ENCODE measurements around the gene GPR84.
"Not testable (repeated sequence)": the region's sequence is repeated elsewhere in the genome, so short reads cannot be mapped to it uniquely, and the experiment has no call there.

Gene GPR84

GRCh38 chr12:54356228-54356627 is 8.1 kb downstream of the GPR84 start:
- no peak for DNase-seq (ENCODE audit: low read depth in 3 of 3, low spot score in 1 of 3)

GRCh38 chr12:54355104-54355815 is 9.0 kb downstream of the GPR84 start:
- no peak for DNase-seq (ENCODE audit: low read depth in 3 of 3, low spot score in 1 of 3)

- not testable (repeated sequence) for DNase-seq (ENCODE audit: low read depth in 3 of 3, low spot score in 1 of 3)
Observed at GRCh38 chr12:54354271-54354670, 10.0 kb downstream of the GPR84 start.

- DNase-seq (ENCODE audit: low read depth in 3 of 3, low spot score in 1 of 3) = no peak
Observed at GRCh38 chr12:54352891-54353874, 11.1 kb downstream of the GPR84 start.

GRCh38 chr12:54352022-54352531 is 12.2 kb downstream of the GPR84 start:
- DNase-seq (ENCODE audit: low read depth in 3 of 3, low spot score in 1 of 3) = peak in 1 of 3 donors; percentile 30

GRCh38 chr12:54351341-54351740 is 12.9 kb downstream of the GPR84 start:
- no peak for DNase-seq (ENCODE audit: low read depth in 3 of 3, low spot score in 1 of 3)

GRCh38 chr12:54350743-54351142 is 13.5 kb downstream of the GPR84 start:
- no peak for DNase-seq (ENCODE audit: low read depth in 3 of 3, low spot score in 1 of 3)

- DNase-seq (ENCODE audit: low read depth in 3 of 3, low spot score in 1 of 3) = no peak
Observed at GRCh38 chr12:54349679-54350078, 14.6 kb downstream of the GPR84 start.

- no peak for DNase-seq (ENCODE audit: low read depth in 3 of 3, low spot score in 1 of 3)
Observed at GRCh38 chr12:54349036-54349435, 15.2 kb downstream of the GPR84 start.

- DNase-seq (ENCODE audit: low read depth in 3 of 3, low spot score in 1 of 3) = no peak
Observed at GRCh38 chr12:54341378-54342300, 22.6 kb downstream of the GPR84 start.

GRCh38 chr12:54340846-54341245 is 23.4 kb downstream of the GPR84 start:
- no peak for DNase-seq (ENCODE audit: low read depth in 3 of 3, low spot score in 1 of 3)

GRCh38 chr12:54338698-54339296 is 25.5 kb downstream of the GPR84 start:
- no peak for DNase-seq (ENCODE audit: low read depth in 3 of 3, low spot score in 1 of 3)

GRCh38 chr12:54337854-54338650 is 26.2 kb downstream of the GPR84 start:
- no peak for DNase-seq (ENCODE audit: low read depth in 3 of 3, low spot score in 1 of 3)

- DNase-seq (ENCODE audit: low read depth in 3 of 3, low spot score in 1 of 3) = no peak
Observed at GRCh38 chr12:54337280-54337842, 26.9 kb downstream of the GPR84 start.

GRCh38 chr12:54333420-54334034 is 30.8 kb downstream of the GPR84 start:
- DNase-seq (ENCODE audit: low read depth in 3 of 3, low spot score in 1 of 3) = no peak

GRCh38 chr12:54331461-54331860 is 32.8 kb downstream of the GPR84 start:
- DNase-seq (ENCODE audit: low read depth in 3 of 3, low spot score in 1 of 3) = no peak

GRCh38 chr12:54330442-54330841 is 33.8 kb downstream of the GPR84 start:
- DNase-seq (ENCODE audit: low read depth in 3 of 3, low spot score in 1 of 3) = no peak

- DNase-seq (ENCODE audit: low read depth in 3 of 3, low spot score in 1 of 3) = no peak
Observed at GRCh38 chr12:54329759-54330158, 34.5 kb downstream of the GPR84 start.
